Type B pancreatic cell (in vitro differentiated cells): ENCODE results near the gene KRTAP12-3. TPM values are rescaled to one million over a fixed set of nuclear protein-coding genes. Genes with fewer than 3 reads are reported as not detected.
"Not testable (repeated sequence)": the region's sequence is repeated elsewhere in the genome, so short reads cannot be mapped to it uniquely, and the experiment has no call there.

Experiments used
- DNase-seq: peaks from one replicate; pipeline ENCODE4 v3.0.0; 2021; ENCODE audit warnings: mixed read lengths; ENCODE audit not compliant: unreplicated experiment; ENCODE audit errors: extremely low spot score
- H3K27ac Mint-ChIP-seq: 2 replicates; pipeline ENCODE4 v1.8.0; 2021; ENCODE audit warnings: mild to moderate bottlenecking, mixed read lengths
- H3K27me3 Mint-ChIP-seq: 2 replicates; pipeline ENCODE4 v1.8.0; 2021; ENCODE audit warnings: mixed read lengths
- H3K36me3 Mint-ChIP-seq: 2 replicates; pipeline ENCODE4 v1.8.0; 2021; ENCODE audit warnings: mixed read lengths
- H3K4me1 Mint-ChIP-seq: one replicate; pipeline ENCODE4 v1.8.0; 2021; ENCODE audit warnings: mixed read lengths; ENCODE audit not compliant: unreplicated experiment
- H3K4me3 Mint-ChIP-seq: 2 replicates; pipeline ENCODE4 v1.8.0; 2021; ENCODE audit warnings: mild to moderate bottlenecking, mixed read lengths
- H3K9me3 Mint-ChIP-seq: 2 replicates; pipeline ENCODE4 v1.8.0; 2021; ENCODE audit warnings: mixed read lengths
- total RNA-seq: library from RNA; stranded (reverse); gene quantifications from 2 replicates; pipeline ENCODE4 v1.2.1, GENCODE V29; 2021; ENCODE audit warnings: low replicate concordance
- TF ChIP-seq, protein P1 (sequence below): fragments of 200-600 bp; sonication (generic); conservative IDR thresholded peaks from 2 replicates; pipeline ENCODE4 v1.5.0; 2021; ENCODE audit warnings: antibody characterized with exemption, mild to moderate bottlenecking

The KRTAP12-3 gene
- total RNA-seq, 1 donor from 2014 or later = not detected

DNA sequence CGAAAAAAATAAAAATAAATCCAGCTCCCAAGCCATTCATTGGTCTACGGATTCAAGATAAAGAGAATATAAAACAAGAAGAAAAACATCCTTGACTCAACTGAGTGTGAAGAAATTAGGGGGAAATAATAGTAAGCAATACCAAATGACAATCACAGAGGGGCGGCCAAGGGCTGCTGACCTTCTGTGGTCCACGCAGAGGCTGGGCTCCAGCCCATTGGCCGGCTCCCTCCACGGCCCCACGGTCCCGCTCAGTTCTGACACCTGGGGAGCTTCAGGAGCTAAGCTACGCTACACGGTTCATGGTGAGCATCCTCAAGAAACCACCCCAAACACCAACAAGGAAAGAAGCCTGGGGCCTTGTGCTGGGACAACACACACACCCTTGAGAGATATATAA is 38.8 kb downstream of the KRTAP12-3 start:
- Mint-ChIP-seq H3K4me1 (peaks cover 5% of the 10 kb centered on the region), H3K9me3 (peaks cover 17% of the 10 kb centered on the region), H3K27me3 (peaks cover 68% of the 10 kb centered on the region), H3K36me3 (no peaks in the 10 kb centered on the region), H3K27ac (no peak overlapping the region), H3K4me3 (no peak overlapping the region)
- DNase-seq = no peak
- TF ChIP-seq, protein P1, sequence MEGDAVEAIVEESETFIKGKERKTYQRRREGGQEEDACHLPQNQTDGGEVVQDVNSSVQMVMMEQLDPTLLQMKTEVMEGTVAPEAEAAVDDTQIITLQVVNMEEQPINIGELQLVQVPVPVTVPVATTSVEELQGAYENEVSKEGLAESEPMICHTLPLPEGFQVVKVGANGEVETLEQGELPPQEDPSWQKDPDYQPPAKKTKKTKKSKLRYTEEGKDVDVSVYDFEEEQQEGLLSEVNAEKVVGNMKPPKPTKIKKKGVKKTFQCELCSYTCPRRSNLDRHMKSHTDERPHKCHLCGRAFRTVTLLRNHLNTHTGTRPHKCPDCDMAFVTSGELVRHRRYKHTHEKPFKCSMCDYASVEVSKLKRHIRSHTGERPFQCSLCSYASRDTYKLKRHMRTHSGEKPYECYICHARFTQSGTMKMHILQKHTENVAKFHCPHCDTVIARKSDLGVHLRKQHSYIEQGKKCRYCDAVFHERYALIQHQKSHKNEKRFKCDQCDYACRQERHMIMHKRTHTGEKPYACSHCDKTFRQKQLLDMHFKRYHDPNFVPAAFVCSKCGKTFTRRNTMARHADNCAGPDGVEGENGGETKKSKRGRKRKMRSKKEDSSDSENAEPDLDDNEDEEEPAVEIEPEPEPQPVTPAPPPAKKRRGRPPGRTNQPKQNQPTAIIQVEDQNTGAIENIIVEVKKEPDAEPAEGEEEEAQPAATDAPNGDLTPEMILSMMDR = no peak

DNA sequence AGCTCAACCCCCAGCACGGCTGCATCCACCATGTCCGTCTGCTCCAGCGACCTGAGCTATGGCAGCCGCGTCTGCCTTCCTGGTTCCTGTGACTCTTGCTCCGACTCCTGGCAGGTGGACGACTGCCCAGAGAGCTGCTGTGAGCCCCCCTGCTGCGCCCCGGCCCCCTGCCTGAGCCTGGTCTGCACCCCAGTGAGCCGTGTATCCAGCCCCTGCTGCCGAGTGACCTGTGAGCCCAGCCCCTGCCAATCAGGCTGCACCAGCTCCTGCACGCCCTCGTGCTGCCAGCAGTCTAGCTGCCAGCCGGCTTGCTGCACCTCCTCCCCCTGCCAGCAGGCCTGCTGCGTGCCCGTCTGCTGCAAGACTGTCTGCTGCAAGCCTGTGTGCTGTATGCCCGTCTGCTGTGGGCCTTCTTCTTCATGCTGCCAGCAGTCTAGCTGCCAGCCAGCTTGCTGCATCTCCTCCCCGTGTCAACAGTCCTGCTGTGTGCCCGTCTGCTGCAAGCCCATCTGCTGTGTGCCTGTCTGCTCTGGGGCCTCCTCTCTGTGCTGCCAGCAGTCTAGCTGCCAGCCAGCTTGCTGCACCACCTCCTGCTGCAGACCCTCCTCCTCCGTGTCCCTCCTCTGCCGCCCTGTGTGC is 39.6 kb downstream of the KRTAP12-3 start, which contains the start of gene KRTAP10-12:
Gene KRTAP10-12, plus strand, starts transcription at position 1 of the 639 bp plus-strand sequence. Its CDS starts 30 bp downstream, at position 31.
- H3K27me3 Mint-ChIP-seq = peaks cover 70% of the 10 kb centered on the region
- not testable (repeated sequence) for H3K27ac Mint-ChIP-seq, DNase-seq, H3K36me3 Mint-ChIP-seq, H3K4me3 Mint-ChIP-seq, H3K4me1 Mint-ChIP-seq
- peaks cover 17% of the 10 kb centered on the region for H3K9me3 Mint-ChIP-seq

DNA sequence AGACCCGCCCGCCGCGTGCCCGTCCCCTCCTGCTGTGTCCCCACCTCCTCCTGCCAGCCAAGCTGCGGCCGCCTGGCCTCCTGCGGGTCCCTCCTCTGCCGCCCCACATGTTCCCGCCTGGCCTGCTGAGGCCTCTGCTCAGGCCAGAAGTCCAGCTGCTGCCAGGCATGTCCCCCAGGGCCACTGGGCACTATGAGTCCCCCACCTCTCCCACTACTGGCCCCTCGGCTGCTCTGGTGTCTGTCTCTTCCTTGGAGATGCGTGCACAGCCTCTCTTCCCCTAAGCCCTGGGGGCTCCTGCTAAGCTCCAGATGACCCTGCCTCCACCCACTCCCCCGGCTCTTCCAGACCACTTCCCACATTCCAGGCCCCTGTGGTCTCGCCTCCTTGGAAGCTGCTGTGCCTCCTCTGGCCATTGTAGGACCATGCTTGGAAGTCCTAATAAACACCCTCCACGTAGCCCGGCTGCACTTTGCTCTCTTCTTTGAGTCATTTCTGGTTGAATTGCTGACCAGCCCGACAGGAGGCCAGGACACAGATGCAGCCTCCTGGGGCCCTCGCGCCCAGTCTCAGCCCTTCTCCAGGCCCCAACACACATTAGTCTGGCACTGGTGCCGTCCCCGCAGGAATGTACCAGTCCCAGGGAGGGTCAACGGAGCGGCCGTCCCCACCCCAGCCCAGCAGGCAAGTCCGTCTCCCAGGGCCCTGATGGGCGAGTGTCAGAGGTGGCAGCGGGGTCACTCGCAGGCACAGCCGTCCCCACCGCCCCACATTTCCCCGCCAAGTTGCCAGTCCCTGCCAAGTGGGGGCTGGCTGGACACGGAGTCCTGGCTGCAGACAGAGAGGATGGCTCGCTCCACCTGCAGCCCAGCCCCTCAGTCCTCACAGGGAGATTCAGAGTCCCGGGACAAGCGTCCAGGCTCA is 40.3 kb downstream of the KRTAP12-3 start:
- no peak for DNase-seq
- Mint-ChIP-seq H3K27ac (no peak overlapping the region), H3K36me3 (no peaks in the 10 kb centered on the region), H3K9me3 (peaks cover 9% of the 10 kb centered on the region), H3K4me3 (no peak overlapping the region), H3K27me3 (peaks cover 75% of the 10 kb centered on the region), H3K4me1 (peaks cover 9% of the 10 kb centered on the region)
- TF ChIP-seq, protein P1 = no peak

DNA sequence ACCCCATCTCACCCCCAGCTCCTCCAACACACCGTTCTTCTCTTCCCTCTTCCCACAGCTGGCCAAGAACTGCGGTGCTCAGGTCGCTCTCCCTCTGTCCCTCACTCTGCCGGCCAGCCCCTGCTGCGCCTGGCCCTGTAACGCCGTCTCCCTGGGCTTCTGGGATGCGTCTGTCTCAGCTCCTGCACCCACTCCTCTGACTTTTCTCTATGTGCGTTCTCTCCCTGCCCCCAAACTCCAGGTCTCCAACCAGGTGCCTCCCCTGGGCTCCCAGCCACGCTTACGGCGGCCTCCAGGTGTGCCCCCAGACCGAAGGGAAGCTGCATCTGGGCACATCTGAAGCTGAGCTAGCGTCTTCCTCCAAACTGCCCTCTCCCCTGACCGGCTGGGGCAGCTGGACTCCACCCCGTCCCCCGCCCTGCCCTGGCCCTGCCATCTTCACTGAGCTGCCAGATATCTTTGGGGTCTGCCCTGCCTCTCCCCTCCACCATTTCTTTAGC is 41.8 kb downstream of the KRTAP12-3 start:
- peaks cover 9% of the 10 kb centered on the region for H3K4me1 Mint-ChIP-seq
- no peak overlapping the region for H3K4me3 Mint-ChIP-seq
- H3K36me3 Mint-ChIP-seq = no peaks in the 10 kb centered on the region
- no peaks in the 10 kb centered on the region for H3K9me3 Mint-ChIP-seq
- TF ChIP-seq, protein P1 = no peak
- H3K27me3 Mint-ChIP-seq = peaks cover 81% of the 10 kb centered on the region
- DNase-seq = no peak
- no peak overlapping the region for H3K27ac Mint-ChIP-seq

DNA sequence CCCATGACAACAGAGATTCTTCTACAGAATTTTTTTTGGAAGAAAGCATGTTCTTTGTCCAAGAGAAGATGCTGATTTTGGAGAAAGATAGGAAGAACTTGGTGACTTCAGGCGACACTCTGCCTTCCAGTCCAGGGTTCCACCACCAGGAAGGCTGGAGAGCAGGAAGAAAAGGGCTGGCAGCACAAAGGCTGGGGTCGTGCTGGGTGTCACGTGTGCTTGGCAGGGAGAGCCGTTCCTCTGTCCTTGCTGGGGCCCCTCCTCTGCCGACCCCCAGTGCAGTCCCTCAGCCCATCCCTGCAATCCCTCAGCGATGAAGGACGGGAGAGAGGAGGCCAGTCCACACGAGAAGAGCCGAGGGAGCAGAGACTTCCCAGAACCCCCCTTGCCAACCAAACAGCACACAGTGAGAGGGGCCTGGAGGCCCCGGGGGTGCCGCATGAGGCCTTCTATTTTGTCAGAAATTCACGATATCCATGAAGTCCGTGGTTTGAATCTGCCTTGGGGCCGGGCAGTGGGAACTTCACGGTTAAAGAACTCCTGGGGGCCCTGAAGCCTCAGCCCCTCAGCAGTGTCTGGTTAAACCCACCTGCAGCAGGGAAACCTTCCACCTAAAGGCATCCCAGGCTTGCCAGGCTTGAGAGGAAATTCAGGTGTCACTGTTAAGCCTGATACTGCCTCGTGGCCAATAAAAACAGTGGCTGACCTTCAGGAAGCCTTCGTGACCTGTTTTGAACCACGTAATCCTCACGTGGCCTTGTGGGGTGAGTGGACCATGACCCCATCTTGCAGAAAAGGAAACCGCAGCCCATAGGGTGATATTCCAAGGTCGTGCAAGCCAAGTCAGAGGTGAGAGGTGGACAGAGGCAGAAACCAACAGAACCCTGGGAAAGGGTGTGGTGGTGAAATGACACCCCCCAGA is 42.6 kb downstream of the KRTAP12-3 start:
- Mint-ChIP-seq H3K27ac (no peak overlapping the region), H3K27me3 (peaks cover 85% of the 10 kb centered on the region), H3K4me3 (no peak overlapping the region), H3K36me3 (no peaks in the 10 kb centered on the region), H3K4me1 (peaks cover 9% of the 10 kb centered on the region), H3K9me3 (no peaks in the 10 kb centered on the region)
- TF ChIP-seq, protein P1 = no peak
- DNase-seq = no peak
